K562 (cell line): ENCODE data around the gene PSMD2. TPM values are rescaled to one million over a fixed set of nuclear protein-coding genes. Genes with fewer than 3 reads are reported as not detected.
A peak's percentile ranks its signal among the peaks of the same experiment; 100 is the strongest.

Experiments used
- C11orf30 ChIP-seq: fragments of 450-650 bp; IDR thresholded peaks from 2 replicates; pipeline ENCODE4 v1.6.1; 2016; ENCODE audit warnings: low read depth, mild to moderate bottlenecking
- CBFB ChIP-seq: sonication (generic); formaldehyde crosslinking; IDR thresholded peaks from 2 replicates; pipeline ENCODE4 v1.4.0; 2020; ENCODE audit warnings: mild to moderate bottlenecking, missing genetic modification reagents
- CREM ChIP-seq: IDR thresholded peaks from 2 replicates; pipeline ENCODE4 v1.6.1; 2014; ENCODE audit warnings: antibody characterized with exemption, low read depth
- DMBX1 ChIP-seq: fragments of 250-450 bp; sonication (Bioruptor Pico); IDR thresholded peaks from 2 replicates; pipeline ENCODE4 v1.8.0; 2022; ENCODE audit warnings: inconsistent platforms, mild to moderate bottlenecking, moderate library complexity, borderline replicate concordance
- HLTF ChIP-seq: fragments of 450-650 bp; IDR thresholded peaks from 2 replicates; pipeline ENCODE4 v1.6.1; 2016
- MAFF ChIP-seq: IDR thresholded peaks from 2 replicates; pipeline ENCODE4 v1.6.1; 2012; ENCODE audit warnings: low read length, improper control_type of control experiment
- SMAD1 ChIP-seq: fragments of 150-350 bp; IDR thresholded peaks from 2 replicates; pipeline ENCODE4 v1.6.1; 2014; ENCODE audit warnings: low read length, low read depth; ENCODE audit not compliant: partially characterized antibody
- SMARCC2 ChIP-seq: fragments of 450-650 bp; IDR thresholded peaks from 2 replicates; pipeline ENCODE4 v1.6.1; 2017; ENCODE audit warnings: antibody characterized with exemption, moderate library complexity, mild to moderate bottlenecking, low read depth
- SMARCE1 ChIP-seq: fragments of 450-650 bp; IDR thresholded peaks from 2 replicates; pipeline ENCODE4 v1.7.1; 2016; ENCODE audit warnings: mild to moderate bottlenecking
- SNRNP70 ChIP-seq: fragments of 200-400 bp; formaldehyde crosslinking; optimal IDR thresholded peaks from 2 replicates; pipeline ENCODE3; 2017; ENCODE audit warnings: low read depth, low read length
- STAT5B ChIP-seq: fragments of 250-450 bp; sonication (Bioruptor Pico); IDR thresholded peaks from 2 replicates; pipeline ENCODE4 v1.8.0; 2021; ENCODE audit warnings: mild to moderate bottlenecking, inconsistent platforms
- TEAD4 ChIP-seq, 2 experiments: sonication (generic) in 1 of 2; formaldehyde crosslinking in 1 of 2; IDR thresholded peaks; 2 replicates each; pipeline versions ENCODE4 v1.6.1 to v1.8.0; 2012 to 2022; ENCODE audit warnings: borderline replicate concordance in 1 of 2, inconsistent platforms in 1 of 2, low read length in 1 of 2, mild to moderate bottlenecking in 1 of 2, missing genetic modification reagents in 1 of 2
- ZNF217 ChIP-seq: sonication (generic); formaldehyde crosslinking; IDR thresholded peaks from 2 replicates; pipeline ENCODE4 v1.8.0; 2022; ENCODE audit warnings: mild to moderate bottlenecking, missing genetic modification reagents
- polyA plus RNA-seq, 8 experiments: library from polyadenylated mRNA; depleted of rRNA in 4 of 8; stranded (reverse) in 5 of 8; unstranded in 3 of 8; fragments of >200 nt; fragmentation: Nextera tagmentation in 2 of 8; fragmentation: Illumina TruSeq in 1 of 8; extraction: Ambion mirVana in 2 of 8; extraction: Trizol in 1 of 8; gene quantifications; 2 replicates each; pipeline versions ENCODE4 v1.2.1 to v1.2.3, GENCODE V29; 2011 to 2014; ENCODE audit warnings: inconsistent platforms in 1 of 8, missing spikeins in 1 of 8
- total RNA-seq, 7 experiments: library from RNA; depleted of rRNA in 6 of 7; stranded (reverse); fragments of >200 nt in 6 of 7; fragmentation: Illumina TruSeq in 2 of 7; extraction: Trizol in 2 of 7; gene quantifications; 2 replicates each; pipeline versions ENCODE4 v1.2.1 to v1.2.3, GENCODE V29; 2011 to 2021; ENCODE audit warnings: low replicate concordance in 1 of 7
- TF ChIP-seq, protein P1 (sequence below): IDR thresholded peaks from 2 replicates; pipeline ENCODE4 v1.6.1; 2011; ENCODE audit not compliant: insufficient read length; ENCODE audit errors: extremely low read depth
- TF ChIP-seq, protein P2 (sequence below): fragments of 200-600 bp; sonication (generic); IDR thresholded peaks from one replicate; pipeline ENCODE4 v1.6.1; 2012; ENCODE audit warnings: mild to moderate bottlenecking, low read depth, low read length, inconsistent platforms

PSMD2 gene
- total and polyA plus RNA-seq, 9 of the 15 experiments (the other 6 are each of a cell fraction or from before 2014, with no cell fraction given) = 152 to 484 (median 295) TPM

DNA sequence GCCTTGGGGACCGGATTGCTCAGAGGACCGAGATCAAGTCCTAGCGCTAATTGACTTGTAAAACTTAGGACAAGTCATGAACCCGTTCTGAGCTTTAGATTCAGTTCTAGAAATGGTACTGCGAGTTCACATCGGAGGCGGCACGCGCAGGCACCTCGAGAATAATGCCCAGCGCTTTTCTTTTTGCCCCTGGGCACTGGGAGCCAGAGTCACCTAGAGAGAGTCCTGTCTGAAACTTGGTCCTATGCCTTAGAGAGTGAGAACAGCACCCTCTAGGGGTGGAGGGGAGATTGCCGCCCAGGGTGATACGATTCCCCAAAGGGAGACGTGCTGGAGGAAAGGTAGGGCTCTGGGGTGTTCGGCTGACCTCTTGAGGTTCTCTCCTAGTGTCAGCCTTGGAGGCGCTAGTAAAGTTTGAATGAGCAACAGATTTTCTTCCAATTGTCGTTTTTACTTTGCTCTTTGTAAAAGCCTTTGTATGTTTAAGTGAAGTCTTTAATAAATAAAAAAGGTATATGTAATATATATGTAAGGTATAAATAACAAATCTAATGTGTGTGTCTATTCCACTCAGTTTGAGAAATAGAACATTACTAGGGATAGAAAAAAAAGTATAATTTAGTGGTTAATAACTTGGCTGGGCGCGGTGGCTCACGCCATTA is 48.7 kb upstream of the PSMD2 start (continued):
- TF ChIP-seq SMARCC2 (no peak), DMBX1 (no peak), TEAD4 (IDR thresholded peaks at IDR 0.05; ENCODE audit: low read length) (no peak), TEAD4 (CRISPR knock-in tag; IDR thresholded peaks at IDR 0.05; ENCODE audit: borderline replicate concordance) (no peak), STAT5B (CRISPR knock-in tag) (no peak), SNRNP70 (no peak), C11orf30 (no peak), SMAD1 (no peak), CREM (peak; percentile 60), HLTF (no peak), MAFF (no peak), ZNF217 (CRISPR knock-in tag) (no peak), CBFB (CRISPR knock-in tag) (no peak), SMARCE1 (0 out of 2 replicates have a peak, but pooled peaks have one; percentile 29)
- TF ChIP-seq, protein P1, sequence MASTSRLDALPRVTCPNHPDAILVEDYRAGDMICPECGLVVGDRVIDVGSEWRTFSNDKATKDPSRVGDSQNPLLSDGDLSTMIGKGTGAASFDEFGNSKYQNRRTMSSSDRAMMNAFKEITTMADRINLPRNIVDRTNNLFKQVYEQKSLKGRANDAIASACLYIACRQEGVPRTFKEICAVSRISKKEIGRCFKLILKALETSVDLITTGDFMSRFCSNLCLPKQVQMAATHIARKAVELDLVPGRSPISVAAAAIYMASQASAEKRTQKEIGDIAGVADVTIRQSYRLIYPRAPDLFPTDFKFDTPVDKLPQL = no peak
- TF ChIP-seq, protein P2, sequence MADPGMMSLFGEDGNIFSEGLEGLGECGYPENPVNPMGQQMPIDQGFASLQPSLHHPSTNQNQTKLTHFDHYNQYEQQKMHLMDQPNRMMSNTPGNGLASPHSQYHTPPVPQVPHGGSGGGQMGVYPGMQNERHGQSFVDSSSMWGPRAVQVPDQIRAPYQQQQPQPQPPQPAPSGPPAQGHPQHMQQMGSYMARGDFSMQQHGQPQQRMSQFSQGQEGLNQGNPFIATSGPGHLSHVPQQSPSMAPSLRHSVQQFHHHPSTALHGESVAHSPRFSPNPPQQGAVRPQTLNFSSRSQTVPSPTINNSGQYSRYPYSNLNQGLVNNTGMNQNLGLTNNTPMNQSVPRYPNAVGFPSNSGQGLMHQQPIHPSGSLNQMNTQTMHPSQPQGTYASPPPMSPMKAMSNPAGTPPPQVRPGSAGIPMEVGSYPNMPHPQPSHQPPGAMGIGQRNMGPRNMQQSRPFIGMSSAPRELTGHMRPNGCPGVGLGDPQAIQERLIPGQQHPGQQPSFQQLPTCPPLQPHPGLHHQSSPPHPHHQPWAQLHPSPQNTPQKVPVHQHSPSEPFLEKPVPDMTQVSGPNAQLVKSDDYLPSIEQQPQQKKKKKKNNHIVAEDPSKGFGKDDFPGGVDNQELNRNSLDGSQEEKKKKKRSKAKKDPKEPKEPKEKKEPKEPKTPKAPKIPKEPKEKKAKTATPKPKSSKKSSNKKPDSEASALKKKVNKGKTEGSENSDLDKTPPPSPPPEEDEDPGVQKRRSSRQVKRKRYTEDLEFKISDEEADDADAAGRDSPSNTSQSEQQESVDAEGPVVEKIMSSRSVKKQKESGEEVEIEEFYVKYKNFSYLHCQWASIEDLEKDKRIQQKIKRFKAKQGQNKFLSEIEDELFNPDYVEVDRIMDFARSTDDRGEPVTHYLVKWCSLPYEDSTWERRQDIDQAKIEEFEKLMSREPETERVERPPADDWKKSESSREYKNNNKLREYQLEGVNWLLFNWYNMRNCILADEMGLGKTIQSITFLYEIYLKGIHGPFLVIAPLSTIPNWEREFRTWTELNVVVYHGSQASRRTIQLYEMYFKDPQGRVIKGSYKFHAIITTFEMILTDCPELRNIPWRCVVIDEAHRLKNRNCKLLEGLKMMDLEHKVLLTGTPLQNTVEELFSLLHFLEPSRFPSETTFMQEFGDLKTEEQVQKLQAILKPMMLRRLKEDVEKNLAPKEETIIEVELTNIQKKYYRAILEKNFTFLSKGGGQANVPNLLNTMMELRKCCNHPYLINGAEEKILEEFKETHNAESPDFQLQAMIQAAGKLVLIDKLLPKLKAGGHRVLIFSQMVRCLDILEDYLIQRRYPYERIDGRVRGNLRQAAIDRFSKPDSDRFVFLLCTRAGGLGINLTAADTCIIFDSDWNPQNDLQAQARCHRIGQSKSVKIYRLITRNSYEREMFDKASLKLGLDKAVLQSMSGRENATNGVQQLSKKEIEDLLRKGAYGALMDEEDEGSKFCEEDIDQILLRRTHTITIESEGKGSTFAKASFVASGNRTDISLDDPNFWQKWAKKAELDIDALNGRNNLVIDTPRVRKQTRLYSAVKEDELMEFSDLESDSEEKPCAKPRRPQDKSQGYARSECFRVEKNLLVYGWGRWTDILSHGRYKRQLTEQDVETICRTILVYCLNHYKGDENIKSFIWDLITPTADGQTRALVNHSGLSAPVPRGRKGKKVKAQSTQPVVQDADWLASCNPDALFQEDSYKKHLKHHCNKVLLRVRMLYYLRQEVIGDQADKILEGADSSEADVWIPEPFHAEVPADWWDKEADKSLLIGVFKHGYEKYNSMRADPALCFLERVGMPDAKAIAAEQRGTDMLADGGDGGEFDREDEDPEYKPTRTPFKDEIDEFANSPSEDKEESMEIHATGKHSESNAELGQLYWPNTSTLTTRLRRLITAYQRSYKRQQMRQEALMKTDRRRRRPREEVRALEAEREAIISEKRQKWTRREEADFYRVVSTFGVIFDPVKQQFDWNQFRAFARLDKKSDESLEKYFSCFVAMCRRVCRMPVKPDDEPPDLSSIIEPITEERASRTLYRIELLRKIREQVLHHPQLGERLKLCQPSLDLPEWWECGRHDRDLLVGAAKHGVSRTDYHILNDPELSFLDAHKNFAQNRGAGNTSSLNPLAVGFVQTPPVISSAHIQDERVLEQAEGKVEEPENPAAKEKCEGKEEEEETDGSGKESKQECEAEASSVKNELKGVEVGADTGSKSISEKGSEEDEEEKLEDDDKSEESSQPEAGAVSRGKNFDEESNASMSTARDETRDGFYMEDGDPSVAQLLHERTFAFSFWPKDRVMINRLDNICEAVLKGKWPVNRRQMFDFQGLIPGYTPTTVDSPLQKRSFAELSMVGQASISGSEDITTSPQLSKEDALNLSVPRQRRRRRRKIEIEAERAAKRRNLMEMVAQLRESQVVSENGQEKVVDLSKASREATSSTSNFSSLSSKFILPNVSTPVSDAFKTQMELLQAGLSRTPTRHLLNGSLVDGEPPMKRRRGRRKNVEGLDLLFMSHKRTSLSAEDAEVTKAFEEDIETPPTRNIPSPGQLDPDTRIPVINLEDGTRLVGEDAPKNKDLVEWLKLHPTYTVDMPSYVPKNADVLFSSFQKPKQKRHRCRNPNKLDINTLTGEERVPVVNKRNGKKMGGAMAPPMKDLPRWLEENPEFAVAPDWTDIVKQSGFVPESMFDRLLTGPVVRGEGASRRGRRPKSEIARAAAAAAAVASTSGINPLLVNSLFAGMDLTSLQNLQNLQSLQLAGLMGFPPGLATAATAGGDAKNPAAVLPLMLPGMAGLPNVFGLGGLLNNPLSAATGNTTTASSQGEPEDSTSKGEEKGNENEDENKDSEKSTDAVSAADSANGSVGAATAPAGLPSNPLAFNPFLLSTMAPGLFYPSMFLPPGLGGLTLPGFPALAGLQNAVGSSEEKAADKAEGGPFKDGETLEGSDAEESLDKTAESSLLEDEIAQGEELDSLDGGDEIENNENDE = no peak
